NB4 (cell line): ENCODE results near the gene RBM6.
"Not testable (repeated sequence)": the region's sequence is repeated elsewhere in the genome, so short reads cannot be mapped to it uniquely, and the experiment has no call there.

Experiments
- DNase-seq: peaks from one replicate; pipeline ENCODE4 v3.0.0; 2010; ENCODE audit warnings: low read depth
- H3K4me3 ChIP-seq: one replicate; pipeline ENCODE4 v1.5.1; 2011; ENCODE audit warnings: mild to moderate bottlenecking, low read depth, low read length, moderate library complexity
- CTCF ChIP-seq: IDR thresholded peaks from one replicate; pipeline ENCODE4 v1.5.1; 2012; ENCODE audit warnings: low read depth, low read length
- MYC ChIP-seq: IDR thresholded peaks from 2 replicates; pipeline ENCODE4 v1.6.1; 2011; ENCODE audit warnings: low read depth, low read length
- POLR2A ChIP-seq: IDR thresholded peaks from 2 replicates; pipeline ENCODE4 v1.6.1; 2011; ENCODE audit warnings: mild to moderate bottlenecking; ENCODE audit not compliant: insufficient read length; ENCODE audit errors: extremely low read depth
- TF ChIP-seq, protein P1 (sequence below): IDR thresholded peaks from 2 replicates; pipeline ENCODE4 v1.6.1; 2011; ENCODE audit warnings: low read depth, low read length

Gene RBM6

DNA sequence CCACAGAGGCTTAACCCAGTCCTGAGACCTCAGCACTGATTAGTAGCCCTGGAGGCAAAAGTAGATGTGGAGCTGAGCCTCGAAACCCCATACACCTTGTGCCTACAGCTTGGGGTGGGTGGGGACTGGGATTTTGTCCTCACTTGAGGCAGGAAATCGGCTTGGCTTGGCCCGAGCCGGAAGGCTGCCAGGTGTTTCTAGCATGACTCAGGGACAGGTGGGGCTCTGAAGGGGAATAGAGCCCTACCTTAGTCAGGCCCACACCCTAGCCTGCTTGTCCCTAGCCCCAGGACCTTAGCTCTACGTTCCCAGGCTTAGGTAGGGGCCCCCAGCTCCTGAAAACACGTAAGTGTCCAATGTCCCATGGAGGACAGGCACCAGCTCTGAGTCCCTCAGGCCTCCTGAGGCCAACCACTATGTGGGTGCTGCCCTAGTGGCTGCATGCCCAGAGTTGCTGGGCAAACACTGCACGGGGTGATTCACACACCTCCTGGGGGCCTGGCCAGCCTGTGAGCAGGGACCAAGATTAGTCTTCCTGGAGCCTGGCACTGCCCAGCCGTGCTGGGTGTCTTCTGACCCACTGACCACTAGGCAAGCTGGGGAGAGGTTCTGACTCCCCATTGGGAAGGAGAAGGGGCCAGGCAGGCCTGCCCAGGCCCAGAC is 39.3 kb upstream of the RBM6 start:
- no peak for DNase-seq
- TF ChIP-seq, protein P1, sequence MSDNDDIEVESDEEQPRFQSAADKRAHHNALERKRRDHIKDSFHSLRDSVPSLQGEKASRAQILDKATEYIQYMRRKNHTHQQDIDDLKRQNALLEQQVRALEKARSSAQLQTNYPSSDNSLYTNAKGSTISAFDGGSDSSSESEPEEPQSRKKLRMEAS, result no peak
- no peak for TF ChIP-seq POLR2A

GRCh38 chr3:49901366-49902339 is 38.3 kb upstream of the RBM6 start:
- TF ChIP-seq MYC (no peak), POLR2A (no peak), CTCF (no peak)
- TF ChIP-seq, protein P1, result no peak
- H3K4me3 ChIP-seq, result no peak overlapping the region
- no peak for DNase-seq

More for the DNA sequence above, 39.3 kb upstream of the RBM6 start:
- no peak overlapping the region for H3K4me3 ChIP-seq

DNA sequence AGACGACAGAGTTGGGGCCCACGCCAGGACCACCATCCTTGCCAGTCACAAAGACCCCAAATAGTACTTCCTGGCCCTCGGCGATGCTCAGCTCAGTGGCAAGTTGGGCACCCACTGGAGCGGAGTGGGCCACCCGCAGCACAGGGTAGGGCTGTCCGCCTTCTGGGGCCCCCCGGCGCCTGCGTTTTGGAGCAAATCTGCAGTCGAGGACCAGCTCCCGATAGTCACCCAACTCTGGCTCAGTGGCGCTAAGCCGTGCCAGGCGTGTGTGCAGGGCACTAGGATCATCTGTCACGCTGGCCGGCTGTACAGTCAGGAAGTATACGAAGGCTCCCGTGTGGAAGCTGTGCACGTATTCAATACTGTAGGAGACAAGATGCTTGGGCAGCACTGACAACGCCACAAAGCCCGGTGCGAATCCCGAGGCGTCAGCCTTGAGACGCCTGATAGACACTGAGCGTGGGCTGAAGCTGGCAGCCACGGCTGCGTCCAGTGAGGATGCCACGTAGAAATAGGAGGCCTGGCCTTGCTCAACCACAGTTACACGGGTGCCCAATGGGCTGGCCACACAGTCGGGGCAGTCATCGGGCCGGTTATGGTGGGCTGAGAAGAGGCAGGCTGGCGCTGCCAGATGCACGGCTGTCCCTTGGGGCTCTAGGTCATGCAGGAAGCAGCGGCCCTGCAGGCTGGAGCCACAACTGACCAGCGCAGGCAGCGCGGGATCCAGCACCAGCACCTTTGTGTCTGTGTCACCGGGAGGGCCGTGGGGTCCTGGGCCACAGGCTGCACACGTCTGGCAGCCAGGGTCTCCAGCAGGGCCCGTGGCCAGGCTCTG is 37.2 kb upstream of the RBM6 start:
- DNase-seq, result no peak
- TF ChIP-seq POLR2A (no peak), MYC (no peak), CTCF (no peak)
- TF ChIP-seq, protein P1, result no peak
- H3K4me3 ChIP-seq, result no peak overlapping the region

GRCh38 chr3:49903451-49904424 is 36.2 kb upstream of the RBM6 start, which contains the start of gene MST1R:
MST1R (minus strand) TSS chr3:49903873; CDS start chr3:49903609, 264 bp downstream.
- no peak for TF ChIP-seq POLR2A
- TF ChIP-seq MYC, result no peak
- TF ChIP-seq, protein P1, result no peak
- no peak for TF ChIP-seq CTCF
- DNase-seq, result no peak
- H3K4me3 ChIP-seq, result no peak within 1 kb of the TSS

DNA sequence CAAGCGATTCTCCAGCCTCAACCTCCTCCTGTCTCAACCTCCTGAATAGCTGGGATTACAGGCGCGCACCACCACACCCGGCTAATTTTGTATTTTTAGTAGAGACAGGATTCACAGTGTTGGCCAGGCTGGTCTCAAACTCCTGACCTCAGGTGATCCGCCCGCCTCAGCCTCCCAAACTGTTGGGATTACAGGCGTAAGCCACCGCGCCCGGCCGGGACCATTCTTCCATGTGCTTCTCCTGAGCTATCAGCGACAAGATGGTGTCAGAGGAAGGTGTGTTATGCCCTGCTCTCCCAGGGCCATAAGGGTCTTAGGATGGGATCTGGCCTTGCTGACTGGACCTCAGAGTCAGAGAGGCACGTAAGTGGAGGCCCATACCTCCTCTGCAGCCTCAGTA is 35.5 kb upstream of the RBM6 start:
- not testable (repeated sequence) for DNase-seq, H3K4me3 ChIP-seq

GRCh38 chr3:49906073-49906743 is 33.7 kb upstream of the RBM6 start:
- no peak for TF ChIP-seq MYC
- peak; percentile 64 for TF ChIP-seq CTCF
- H3K4me3 ChIP-seq, result no peak overlapping the region
- peak; percentile 68 for DNase-seq
